GM18870 (cell line): ENCODE results near the gene ENTPD2.

Experiments used
- ATAC-seq: cut with Tn5 transposase; IDR thresholded peaks from one replicate; pipeline ENCODE4 v1.9.1; 2021; ENCODE audit warnings: moderate library complexity; ENCODE audit not compliant: unreplicated experiment

Gene ENTPD2

GRCh38 chr9:137080260-137081122 lies 26.6 kb upstream of the ENTPD2 start:
- ATAC-seq: no peak

DNA sequence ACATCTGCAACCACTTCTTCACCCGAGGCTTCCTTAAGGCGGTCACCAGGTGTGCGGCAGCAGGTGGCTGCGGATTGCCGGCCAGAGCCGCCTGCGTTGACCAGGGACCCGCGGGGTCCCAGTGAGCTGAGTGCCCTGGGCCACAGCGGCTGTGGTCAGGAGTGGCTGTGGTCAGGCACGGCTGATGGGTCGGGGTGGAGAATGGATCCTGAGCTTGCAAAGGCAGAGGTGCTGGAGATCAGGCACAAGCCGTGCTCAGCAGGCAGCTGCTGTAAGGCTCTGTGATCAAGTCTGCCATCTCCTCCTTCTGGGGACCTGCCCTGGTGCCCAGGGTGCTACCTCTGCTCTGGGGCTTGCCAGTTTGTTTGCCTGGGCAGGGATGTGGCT lies 25.5 kb upstream of the ENTPD2 start:
- no peak for ATAC-seq

- ATAC-seq: no peak
Observed at GRCh38 chr9:137078701-137079400, 25.0 kb upstream of the ENTPD2 start.

DNA sequence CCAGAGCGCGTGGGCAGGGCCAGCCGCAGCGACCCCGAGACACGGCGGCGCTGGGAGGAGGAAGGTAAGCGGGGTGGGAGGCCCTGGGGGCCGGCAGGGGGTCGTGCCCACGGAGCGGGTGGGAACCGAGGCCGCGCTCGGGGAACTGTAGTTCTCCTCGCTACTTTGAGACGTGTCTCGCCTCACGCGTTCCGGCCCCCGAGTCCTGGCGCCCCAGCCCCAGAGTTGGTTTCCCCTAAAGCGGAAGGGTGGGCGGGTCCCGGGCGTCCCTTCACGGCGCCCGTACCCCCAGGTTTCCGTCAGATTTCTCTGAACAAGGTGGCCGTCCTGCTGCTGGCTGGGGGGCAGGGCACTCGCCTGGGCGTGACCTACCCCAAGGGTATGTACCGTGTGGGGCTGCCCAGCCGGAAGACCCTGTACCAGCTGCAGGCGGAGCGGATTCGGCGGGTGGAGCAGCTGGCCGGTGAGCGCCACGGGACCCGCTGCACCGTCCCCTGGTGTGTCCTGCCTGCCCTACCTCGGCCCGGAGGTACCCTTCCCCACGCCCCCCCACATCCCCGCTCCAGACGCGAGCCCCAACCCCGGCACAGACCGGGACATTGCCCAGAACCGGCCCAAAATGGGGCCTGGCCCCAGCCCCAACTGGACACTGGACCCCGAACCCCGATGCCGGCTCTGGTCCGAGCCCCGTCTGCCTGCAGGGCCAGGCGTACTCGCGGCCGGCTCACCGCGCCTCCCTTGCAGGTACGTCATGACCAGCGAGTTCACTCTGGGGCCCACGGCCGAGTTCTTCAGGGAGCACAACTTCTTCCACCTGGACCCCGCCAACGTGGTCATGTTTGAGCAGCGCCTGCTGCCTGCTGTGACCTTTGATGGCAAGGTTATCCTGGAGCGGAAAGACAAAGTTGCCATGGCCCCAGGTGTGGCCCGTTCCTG lies 24.2 kb upstream of the ENTPD2 start:
- ATAC-seq: no peak

DNA sequence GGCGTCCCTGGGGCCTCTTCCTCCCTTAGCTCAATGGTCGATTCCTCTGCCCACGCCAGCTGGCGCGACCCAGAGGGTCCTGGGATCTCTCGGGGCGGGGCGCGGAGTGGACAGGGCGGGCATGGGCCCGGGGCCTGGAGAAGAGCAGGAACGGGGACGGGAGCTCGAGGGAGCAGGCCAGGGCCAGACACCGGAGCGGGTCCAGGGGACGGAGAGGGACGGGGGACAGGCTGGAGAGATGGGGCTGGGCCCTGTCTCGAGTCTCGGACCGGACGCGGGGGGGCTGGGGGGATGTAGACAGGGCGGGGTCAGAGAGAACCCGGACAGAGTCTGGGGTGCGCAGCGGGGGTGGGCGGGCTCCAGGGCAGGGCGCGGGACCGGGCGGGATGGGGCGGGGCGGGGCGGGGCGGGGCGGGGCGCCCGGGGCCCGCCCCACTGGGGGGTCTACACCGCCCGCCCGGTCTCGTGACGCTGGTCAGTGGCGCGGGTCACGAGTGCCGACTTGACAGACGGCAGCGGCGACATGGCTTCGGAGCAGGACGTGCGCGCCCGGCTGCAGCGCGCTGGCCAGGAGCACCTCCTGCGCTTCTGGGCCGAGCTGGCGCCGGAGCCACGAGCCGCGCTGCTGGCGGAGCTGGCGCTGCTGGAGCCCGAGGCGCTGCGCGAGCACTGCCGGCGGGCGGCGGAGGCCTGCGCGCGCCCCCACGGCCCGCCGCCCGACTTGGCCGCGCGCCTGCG lies 23.3 kb upstream of the ENTPD2 start, which contains the start of gene UAP1L1:
UAP1L1 (plus strand) TSS at position 508 of the 738 bp plus-strand sequence; CDS start at position 524, 16 bp downstream.
- no peak for ATAC-seq

DNA sequence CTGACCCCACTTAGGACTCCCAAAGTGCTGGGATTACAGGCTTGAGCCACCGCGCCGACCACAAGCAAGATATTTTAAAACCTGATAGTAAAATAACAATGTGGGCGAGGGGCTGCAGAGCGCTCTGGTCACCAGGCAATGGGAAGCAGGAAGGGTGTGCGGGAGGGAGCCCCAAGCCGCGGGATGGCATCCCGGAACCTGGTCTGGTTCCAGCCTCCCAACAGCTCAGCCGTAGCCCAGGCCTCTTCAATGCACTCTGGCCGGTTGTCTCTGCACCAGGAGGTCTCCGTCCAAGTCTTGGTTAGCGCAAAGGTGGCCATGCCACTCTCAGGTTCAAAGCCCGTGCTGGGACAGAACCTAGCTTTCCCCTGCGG lies 22.8 kb upstream of the ENTPD2 start:
- ATAC-seq: no peak

DNA sequence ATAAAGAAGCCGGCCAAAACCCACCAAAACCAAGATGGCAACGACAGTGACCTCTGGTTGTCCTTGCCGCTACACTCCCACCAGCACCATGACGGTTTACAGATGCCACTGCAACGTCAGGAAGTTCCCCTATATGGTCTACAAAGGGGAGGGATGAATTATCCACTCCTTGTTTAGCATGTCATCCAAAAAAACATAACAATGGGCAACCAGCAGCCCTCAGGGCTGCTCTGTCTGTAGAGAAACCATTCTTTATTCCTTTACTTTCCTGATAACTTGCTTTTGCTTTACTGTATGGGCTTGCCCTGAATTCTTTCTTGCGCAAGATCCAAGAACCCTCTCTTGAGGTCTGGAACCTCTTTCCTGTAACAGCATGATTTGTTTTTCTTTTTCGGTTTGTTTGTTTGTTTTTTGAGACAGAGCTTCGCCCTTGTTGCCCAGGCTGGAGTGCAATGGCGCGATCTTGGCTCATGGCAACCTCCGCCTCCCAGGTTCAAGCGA lies 21.5 kb upstream of the ENTPD2 start:
- no peak for ATAC-seq

DNA sequence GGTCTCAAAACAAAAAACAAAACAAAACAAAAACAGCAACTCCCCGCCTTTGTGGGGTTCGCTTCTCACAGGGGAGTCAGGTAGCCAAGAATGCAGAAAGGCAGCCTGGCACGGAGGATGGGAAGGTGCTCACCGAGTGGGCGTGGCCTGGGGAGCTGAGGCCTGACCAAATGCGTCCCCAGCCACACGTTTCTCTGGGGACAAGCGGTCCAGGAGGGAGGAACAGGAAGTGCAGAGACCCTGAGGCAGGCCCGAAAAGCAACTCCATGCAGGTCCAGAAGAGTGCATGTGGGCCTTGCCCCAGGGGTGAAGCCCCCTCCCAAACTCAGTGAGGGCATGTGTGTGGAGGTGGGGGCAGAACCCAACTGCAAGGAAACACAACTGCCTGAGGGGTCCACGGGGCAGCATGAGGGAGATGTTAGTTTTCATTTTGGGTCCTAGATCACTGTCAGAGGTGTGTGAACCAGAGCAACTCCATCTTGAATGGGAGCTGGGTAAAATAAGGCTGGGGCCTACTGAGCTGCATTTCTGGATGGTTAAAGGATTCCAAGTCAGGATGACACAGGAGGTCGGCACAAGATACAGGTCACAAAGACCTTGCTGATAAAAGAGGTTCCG lies 20.9 kb upstream of the ENTPD2 start:
- no peak for ATAC-seq

GRCh38 chr9:137073992-137074399 lies 20.1 kb upstream of the ENTPD2 start:
- ATAC-seq: no peak

DNA sequence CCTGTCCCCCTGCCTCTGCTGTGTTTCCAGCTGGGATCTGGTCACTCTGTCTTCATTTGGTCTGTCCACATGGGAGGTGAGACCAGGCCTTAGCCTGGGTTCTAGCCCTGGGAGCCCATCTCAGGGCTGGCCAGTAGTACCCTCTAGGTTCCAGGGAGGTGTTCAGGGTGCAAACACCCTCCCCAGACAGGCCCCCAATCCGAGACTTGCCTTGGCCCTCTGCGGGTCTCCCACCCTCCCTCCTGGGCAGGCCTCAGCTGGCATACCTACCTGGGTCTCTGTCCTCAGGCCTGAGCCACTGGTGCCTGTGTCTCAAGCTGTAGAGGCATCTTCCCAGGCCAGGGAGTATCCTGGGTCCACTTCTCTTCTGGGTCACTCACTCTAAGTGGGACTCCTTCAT lies 17.4 kb upstream of the ENTPD2 start:
- no peak for ATAC-seq

- no peak for ATAC-seq
Observed at GRCh38 chr9:137070906-137071275, 17.0 kb upstream of the ENTPD2 start.

GRCh38 chr9:137070201-137070905 lies 16.5 kb upstream of the ENTPD2 start, which contains the start of gene SAPCD2:
Gene SAPCD2 (minus strand): TSS chr9:137070557. CDS start chr9:137070460, 97 bp downstream.
- ATAC-seq: peak; percentile 60

- ATAC-seq: no peak
Observed at GRCh38 chr9:137069508-137070091, 15.7 kb upstream of the ENTPD2 start.

GRCh38 chr9:137068539-137069507 lies 15.0 kb upstream of the ENTPD2 start:
- no peak for ATAC-seq

- ATAC-seq: no peak
Observed at GRCh38 chr9:137067860-137068538, 14.1 kb upstream of the ENTPD2 start.

- no peak for ATAC-seq
Observed at GRCh38 chr9:137066096-137066861, 12.4 kb upstream of the ENTPD2 start.
